ENCODE data around the gene TTC1.

- TF ChIP-seq CTCF (IDR thresholded peaks at IDR 0.05 in 4 of 5, conservative IDR thresholded peaks at IDR 0.05 in 1 of 5) (no peak), POLR2A (IDR thresholded peaks at IDR 0.05) (no peak)
Measured at GRCh38 chr5:159990506-159990905, 18.4 kb upstream of the TTC1 start.

Data from gastrocnemius medialis (tissue), 4 donors.